ENCODE measurements around the gene PCDHAC2. TPM values are rescaled to one million over a fixed set of nuclear protein-coding genes. Genes with fewer than 3 reads are reported as not detected.

PCDHAC2 gene
- total and polyA plus RNA-seq, 8 donors = 2.8 to 12.6 (median 3.4) TPM

DNA sequence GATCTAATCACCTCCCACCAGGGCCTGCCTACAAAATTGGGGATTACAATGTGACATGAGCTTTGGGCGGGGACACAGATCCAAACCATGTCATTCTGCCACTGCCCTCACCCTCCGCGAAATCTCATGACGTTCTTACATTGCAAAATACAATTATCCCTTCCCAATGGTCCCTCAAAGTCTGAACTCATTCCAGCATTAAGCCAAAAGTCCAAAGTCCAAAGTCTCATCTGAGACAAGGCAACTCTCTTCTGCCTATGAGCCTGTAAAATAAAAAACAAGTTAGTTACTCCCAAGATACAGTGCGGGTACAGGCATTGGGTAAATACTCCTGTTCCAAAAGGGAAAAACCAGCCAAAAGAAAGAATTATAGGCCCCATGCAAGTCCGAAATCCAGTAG, 14.6 kb upstream of the PCDHAC2 start:
- Histone ChIP-seq H3K36me3 (no peaks in the 10 kb centered on the region), H3K27ac (no peak overlapping the region), H3K9me3 (no peaks in the 10 kb centered on the region), H3K4me1 (no peaks in the 10 kb centered on the region), H3K4me3 (no peak overlapping the region), H3K27me3 (no peaks in the 10 kb centered on the region)
- DNase-seq (no peak), ATAC-seq (no peak)
- TF ChIP-seq, protein P1, sequence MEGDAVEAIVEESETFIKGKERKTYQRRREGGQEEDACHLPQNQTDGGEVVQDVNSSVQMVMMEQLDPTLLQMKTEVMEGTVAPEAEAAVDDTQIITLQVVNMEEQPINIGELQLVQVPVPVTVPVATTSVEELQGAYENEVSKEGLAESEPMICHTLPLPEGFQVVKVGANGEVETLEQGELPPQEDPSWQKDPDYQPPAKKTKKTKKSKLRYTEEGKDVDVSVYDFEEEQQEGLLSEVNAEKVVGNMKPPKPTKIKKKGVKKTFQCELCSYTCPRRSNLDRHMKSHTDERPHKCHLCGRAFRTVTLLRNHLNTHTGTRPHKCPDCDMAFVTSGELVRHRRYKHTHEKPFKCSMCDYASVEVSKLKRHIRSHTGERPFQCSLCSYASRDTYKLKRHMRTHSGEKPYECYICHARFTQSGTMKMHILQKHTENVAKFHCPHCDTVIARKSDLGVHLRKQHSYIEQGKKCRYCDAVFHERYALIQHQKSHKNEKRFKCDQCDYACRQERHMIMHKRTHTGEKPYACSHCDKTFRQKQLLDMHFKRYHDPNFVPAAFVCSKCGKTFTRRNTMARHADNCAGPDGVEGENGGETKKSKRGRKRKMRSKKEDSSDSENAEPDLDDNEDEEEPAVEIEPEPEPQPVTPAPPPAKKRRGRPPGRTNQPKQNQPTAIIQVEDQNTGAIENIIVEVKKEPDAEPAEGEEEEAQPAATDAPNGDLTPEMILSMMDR (IDR thresholded peaks at IDR 0.05) = no peak
- intact Hi-C loops (cut with DNase I) = no loop called here

DNA sequence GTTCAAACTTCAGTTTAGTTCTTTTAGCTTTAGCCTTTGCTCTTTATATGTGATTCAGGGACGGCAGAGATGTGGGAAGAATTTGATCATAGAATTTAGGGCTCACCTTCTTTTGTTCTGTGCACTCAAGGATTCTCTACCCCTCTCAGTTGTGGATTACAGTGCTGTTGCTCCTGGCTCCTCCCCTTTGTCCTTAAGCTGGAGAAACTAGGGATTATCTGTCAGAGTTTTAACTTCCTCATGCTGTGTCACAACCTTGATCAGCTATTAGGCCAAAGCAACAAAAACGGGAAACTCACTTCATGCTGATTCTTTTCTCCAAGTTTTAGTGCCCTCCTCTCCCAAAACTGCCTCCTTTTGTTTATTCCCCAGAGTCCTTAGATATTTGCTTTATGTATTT, 13.0 kb upstream of the PCDHAC2 start:
- TF ChIP-seq, protein P1 (IDR thresholded peaks at IDR 0.05) = no peak
- Histone ChIP-seq H3K4me1 (no peaks in the 10 kb centered on the region), H3K4me3 (no peak overlapping the region), H3K36me3 (no peaks in the 10 kb centered on the region), H3K27ac (no peak overlapping the region), H3K27me3 (no peaks in the 10 kb centered on the region), H3K9me3 (no peaks in the 10 kb centered on the region)
- DNase-seq (no peak), ATAC-seq (no peak)
- intact Hi-C loops (cut with DNase I) = no loop called here

DNA sequence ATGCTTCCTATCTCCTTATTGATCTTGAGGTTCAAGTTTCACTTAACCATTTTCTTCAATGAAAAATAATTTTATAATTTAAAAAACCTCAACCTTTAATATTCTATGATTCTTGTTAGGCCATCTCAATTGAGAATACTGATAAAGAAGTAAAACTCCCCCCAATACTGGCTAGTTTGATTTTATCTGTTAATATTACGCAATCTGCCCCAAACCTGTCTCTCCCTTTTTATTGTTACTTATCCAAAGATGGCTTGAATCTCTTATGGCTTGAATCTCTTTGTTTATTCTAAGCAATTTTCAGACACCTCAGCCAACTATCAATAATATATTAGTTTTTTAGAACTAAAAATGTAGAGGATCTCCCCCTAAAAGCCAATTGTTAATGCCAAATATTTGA, 4.1 kb upstream of the PCDHAC2 start:
- Histone ChIP-seq H3K9me3 (no peaks in the 10 kb centered on the region), H3K4me3 (no peak overlapping the region), H3K36me3 (no peaks in the 10 kb centered on the region), H3K4me1 (peaks cover 0 to 4% of the 10 kb centered on the region in 2 donors), H3K27ac (no peak overlapping the region), H3K27me3 (peaks cover 0 to 32% of the 10 kb centered on the region in 2 donors)
- intact Hi-C loops (cut with DNase I) = no loop called here
- ATAC-seq = no peak
- TF ChIP-seq, protein P1 (IDR thresholded peaks at IDR 0.05) = no peak
- no peak for DNase-seq

DNA sequence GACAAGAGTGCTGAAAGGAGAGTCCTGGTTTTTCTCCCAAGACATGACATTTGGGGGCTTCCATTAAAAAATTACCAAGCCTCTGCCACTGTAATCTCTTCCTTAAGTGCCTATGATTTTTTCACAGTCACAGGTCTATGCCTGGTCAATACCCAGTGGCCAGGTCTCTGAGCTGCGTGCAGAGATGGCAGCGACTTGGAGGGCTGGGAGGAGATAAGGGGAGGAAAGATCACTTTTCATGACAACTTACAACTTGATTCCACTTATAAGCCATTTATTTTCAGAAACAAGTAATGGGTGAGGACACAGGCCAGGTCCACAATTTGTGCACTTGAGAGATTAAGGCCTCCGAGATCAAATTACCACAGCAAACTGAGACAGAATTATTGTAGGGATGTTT, 1.9 kb upstream of the PCDHAC2 start:
- no peaks in the 10 kb centered on the region for H3K36me3 ChIP-seq
- DNase-seq = no peak
- TF ChIP-seq, protein P1 (IDR thresholded peaks at IDR 0.05) = no peak
- intact Hi-C loops (cut with DNase I) = no loop called here
- H3K27me3 ChIP-seq = peaks cover 0 to 42% of the 10 kb centered on the region in 2 donors
- no peaks in the 10 kb centered on the region for H3K9me3 ChIP-seq
- H3K27ac ChIP-seq = no peak overlapping the region
- H3K4me3 ChIP-seq = no peak overlapping the region
- peaks cover 0 to 8% of the 10 kb centered on the region in 2 donors for H3K4me1 ChIP-seq
- ATAC-seq = no peak

DNA sequence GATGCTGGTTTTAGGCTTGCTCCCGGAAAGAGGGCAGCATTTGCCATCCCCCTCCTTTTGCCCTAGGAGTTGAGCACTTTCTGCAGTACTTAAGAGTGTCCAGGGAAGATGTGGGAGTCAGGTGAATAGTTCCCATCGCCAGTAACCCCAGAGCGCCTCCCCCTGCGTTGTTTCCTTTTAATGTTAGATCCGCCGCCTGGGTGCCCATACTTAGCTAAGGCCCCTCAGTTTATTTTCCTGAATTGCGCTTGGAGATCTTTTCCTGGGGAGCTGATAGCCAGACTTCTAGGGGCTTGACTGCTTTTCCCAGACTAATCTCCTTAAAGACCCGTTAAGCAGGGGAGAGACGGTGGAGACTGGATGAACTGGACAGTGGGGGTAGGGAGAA, 377 bp upstream of the PCDHAC2 start:
- H3K9me3 ChIP-seq = no peaks in the 10 kb centered on the region
- TF ChIP-seq, protein P1 (IDR thresholded peaks at IDR 0.05) = no peak
- DNase-seq (no peak), ATAC-seq (peak; percentile 33)
- H3K27ac ChIP-seq = peak overlapping the region; percentile 54 to 65
- H3K4me3 ChIP-seq = peak overlapping the region; percentile 48 to 51
- peaks cover 0 to 8% of the 10 kb centered on the region in 2 donors for H3K4me1 ChIP-seq
- intact Hi-C loops (cut with DNase I) = no loop called here
- no peaks in the 10 kb centered on the region for H3K36me3 ChIP-seq
- peaks cover 0 to 42% of the 10 kb centered on the region in 2 donors for H3K27me3 ChIP-seq
